Fibroblast of lung (primary cell): ENCODE measurements around the gene FAM222A. TPM values are rescaled to one million over a fixed set of nuclear protein-coding genes. Genes with fewer than 3 reads are reported as not detected.

Experiments
- DNase-seq, 2 donors: peaks; one replicate each; pipeline versions ENCODE4 v3.0.0 to v3.0.0-alpha.2; 2010; ENCODE audit warnings: low read depth in 2 of 2
- H2AFZ ChIP-seq: 2 replicates; pipeline ENCODE4 v1.5.1; 2012; ENCODE audit warnings: low read length, control low read depth, inconsistent platforms
- H3K27ac ChIP-seq: 2 replicates; pipeline ENCODE4 v1.5.1; 2011; ENCODE audit warnings: low read length, control low read depth; ENCODE audit not compliant: insufficient read depth
- H3K27me3 ChIP-seq: 2 replicates; pipeline ENCODE4 v1.5.1; 2011; ENCODE audit warnings: mild to moderate bottlenecking, low read length; ENCODE audit not compliant: control insufficient read depth, insufficient read depth
- H3K36me3 ChIP-seq: 2 replicates; pipeline ENCODE4 v1.5.1; 2011; ENCODE audit warnings: low read length; ENCODE audit not compliant: control insufficient read depth, insufficient read depth
- H3K4me1 ChIP-seq: 2 replicates; pipeline ENCODE4 v1.5.1; 2011; ENCODE audit warnings: low read length; ENCODE audit not compliant: control insufficient read depth, insufficient read depth; ENCODE audit errors: extremely low read depth
- H3K4me2 ChIP-seq: 2 replicates; pipeline ENCODE4 v1.5.1; 2011; ENCODE audit warnings: low read length, control low read depth; ENCODE audit not compliant: insufficient read depth; ENCODE audit errors: extremely low read depth
- H3K4me3 ChIP-seq, 4 experiments: fragments of 200-600 bp in 1 of 4; sonication (generic) in 1 of 4; replicated peaks in 1 of 4; 2 replicates each; pipeline ENCODE4 v1.5.1; 2011 to 2016; ENCODE audit warnings: low read length in 4 of 4, low read depth in 3 of 4, mild to moderate bottlenecking in 3 of 4, control low read depth in 2 of 4, inconsistent platforms in 1 of 4, mixed read lengths in 1 of 4; ENCODE audit not compliant: insufficient read depth in 1 of 4; ENCODE audit errors: control extremely low read depth in 1 of 4
- H3K79me2 ChIP-seq: 2 replicates; pipeline ENCODE4 v1.5.1; 2012; ENCODE audit warnings: mild to moderate bottlenecking, low read length, inconsistent platforms; ENCODE audit not compliant: control insufficient read depth, insufficient read depth
- H3K9ac ChIP-seq: 2 replicates; pipeline ENCODE4 v1.5.1; 2011; ENCODE audit warnings: mild to moderate bottlenecking, low read length, control low read depth; ENCODE audit not compliant: insufficient read depth
- H3K9me3 ChIP-seq: 2 replicates; pipeline ENCODE4 v1.5.1; 2012; ENCODE audit warnings: low read depth, low read length; ENCODE audit not compliant: control insufficient read depth, insufficient read depth
- H4K20me1 ChIP-seq: 2 replicates; pipeline ENCODE4 v1.5.1; 2011; ENCODE audit warnings: low read length; ENCODE audit not compliant: control insufficient read depth, insufficient read depth; ENCODE audit errors: extremely low read depth
- EZH2 ChIP-seq: IDR thresholded peaks from 2 replicates; pipeline ENCODE4 v1.5.1; 2012; ENCODE audit warnings: low read length, control low read depth, mild to moderate bottlenecking; ENCODE audit errors: missing control alignments
- polyA plus RNA-seq, 2 donors: library from polyadenylated mRNA; depleted of rRNA in 1 of 2; stranded (reverse) in 1 of 2; unstranded in 1 of 2; fragments of >200 nt; gene quantifications; 2 replicates each; pipeline ENCODE4 v1.2.1, GENCODE V29; 2011 to 2012; ENCODE audit warnings: missing spikeins in 1 of 2
- total RNA-seq: library from RNA; depleted of rRNA; stranded (reverse); fragments of >200 nt; gene quantifications from 2 replicates; pipeline ENCODE4 v1.2.1, GENCODE V29; 2014
- TF ChIP-seq, protein P1 (sequence below), 2 donors: IDR thresholded peaks in 1 of 2; conservative IDR thresholded peaks in 1 of 2; 1 replicate in 1 of 2; 2 replicates in 1 of 2; pipeline ENCODE4 v1.5.1; 2011 to 2012; ENCODE audit warnings: low read length in 2 of 2, control low read depth in 1 of 2, inconsistent platforms in 1 of 2, low read depth in 1 of 2, mild to moderate bottlenecking in 1 of 2

Gene FAM222A
- total and polyA plus RNA-seq, 2 donors (not counting 1 experiment from before 2014, with no cell fraction given) = 0.05 TPM; not detected in 1

DNA sequence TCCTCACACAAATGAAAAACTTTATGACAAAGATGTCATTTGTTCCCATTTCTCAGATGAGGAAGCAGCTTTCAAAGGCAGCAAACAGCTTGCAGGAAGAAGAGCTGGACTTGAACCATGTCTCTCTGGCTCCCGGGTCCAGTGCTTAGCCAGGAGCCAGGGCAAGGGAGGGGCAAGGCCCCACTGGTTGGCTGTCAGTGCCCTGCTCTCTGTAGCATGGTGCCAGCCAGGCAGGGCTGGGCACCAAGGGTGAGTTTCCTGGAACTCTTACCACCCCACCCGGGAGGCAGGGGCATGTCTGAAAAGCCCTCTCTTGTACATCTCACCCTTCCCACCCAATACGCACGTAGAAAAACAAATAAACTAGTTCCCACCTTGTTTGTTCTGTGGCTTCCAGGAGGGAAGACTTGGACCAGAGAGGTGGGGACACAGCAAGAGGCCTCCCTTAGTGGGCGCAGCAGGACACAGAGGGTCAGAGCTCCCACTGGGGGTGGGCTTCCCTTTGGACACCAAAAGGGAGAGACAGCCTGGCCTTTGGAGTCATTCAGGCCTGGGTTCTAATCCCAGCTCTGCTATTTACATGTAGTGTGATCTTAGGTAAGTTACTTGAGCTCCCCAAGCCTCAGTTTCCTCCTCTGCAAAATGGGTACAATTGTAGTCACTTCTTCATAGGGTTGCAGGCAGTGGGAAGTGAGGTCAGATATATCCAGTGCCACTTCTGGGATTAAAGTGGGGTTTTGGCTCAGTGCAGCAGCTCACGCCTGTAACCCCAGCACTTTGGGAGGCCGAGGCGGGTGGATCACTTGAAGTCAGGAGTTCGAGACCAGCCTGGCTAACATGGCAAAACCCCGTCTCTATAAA is 102.4 kb downstream of the FAM222A start:
- no peak for DNase-seq
- Histone ChIP-seq H3K4me2 (no peak overlapping the region), H3K79me2 (no peaks in the 10 kb centered on the region), H3K9me3 (no peaks in the 10 kb centered on the region), H2AFZ (no peak overlapping the region), H4K20me1 (no peaks in the 10 kb centered on the region), H3K4me3 (no peak overlapping the region), H3K9ac (no peak overlapping the region), H3K4me1 (no peaks in the 10 kb centered on the region), H3K36me3 (no peaks in the 10 kb centered on the region), H3K27ac (no peak overlapping the region), H3K27me3 (peaks cover 2% of the 10 kb centered on the region)
- no peak for TF ChIP-seq EZH2
- TF ChIP-seq, protein P1, sequence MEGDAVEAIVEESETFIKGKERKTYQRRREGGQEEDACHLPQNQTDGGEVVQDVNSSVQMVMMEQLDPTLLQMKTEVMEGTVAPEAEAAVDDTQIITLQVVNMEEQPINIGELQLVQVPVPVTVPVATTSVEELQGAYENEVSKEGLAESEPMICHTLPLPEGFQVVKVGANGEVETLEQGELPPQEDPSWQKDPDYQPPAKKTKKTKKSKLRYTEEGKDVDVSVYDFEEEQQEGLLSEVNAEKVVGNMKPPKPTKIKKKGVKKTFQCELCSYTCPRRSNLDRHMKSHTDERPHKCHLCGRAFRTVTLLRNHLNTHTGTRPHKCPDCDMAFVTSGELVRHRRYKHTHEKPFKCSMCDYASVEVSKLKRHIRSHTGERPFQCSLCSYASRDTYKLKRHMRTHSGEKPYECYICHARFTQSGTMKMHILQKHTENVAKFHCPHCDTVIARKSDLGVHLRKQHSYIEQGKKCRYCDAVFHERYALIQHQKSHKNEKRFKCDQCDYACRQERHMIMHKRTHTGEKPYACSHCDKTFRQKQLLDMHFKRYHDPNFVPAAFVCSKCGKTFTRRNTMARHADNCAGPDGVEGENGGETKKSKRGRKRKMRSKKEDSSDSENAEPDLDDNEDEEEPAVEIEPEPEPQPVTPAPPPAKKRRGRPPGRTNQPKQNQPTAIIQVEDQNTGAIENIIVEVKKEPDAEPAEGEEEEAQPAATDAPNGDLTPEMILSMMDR (conservative IDR thresholded peaks at IDR 0.05 in 1 of 2, IDR thresholded peaks at IDR 0.05 in 1 of 2; ENCODE audit: low read depth in 1 of 2, low read length in 2 of 2) = no peak

DNA sequence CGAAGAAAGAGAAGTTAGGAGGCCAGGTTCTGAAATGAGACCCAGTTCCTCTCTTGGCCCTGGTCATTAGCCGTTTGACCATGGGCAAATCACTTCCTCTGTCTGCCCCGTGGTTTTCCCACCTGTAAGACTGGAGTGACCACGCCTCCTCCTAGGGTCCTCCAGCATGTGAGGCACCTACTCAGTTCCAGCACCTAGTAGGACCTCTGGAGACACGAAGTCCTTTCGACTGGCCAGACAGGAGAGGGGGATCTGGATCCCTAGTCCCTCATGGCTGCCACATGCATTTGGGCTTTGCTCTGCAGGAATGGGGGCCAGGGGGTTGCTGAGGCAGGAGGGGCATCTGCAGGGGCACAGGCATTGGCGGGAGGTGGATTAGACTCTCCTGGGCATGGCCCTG is 103.2 kb downstream of the FAM222A start:
- Histone ChIP-seq H3K79me2 (no peaks in the 10 kb centered on the region), H3K36me3 (no peaks in the 10 kb centered on the region), H3K27me3 (peaks cover 2% of the 10 kb centered on the region), H3K4me2 (no peak overlapping the region), H3K9ac (no peak overlapping the region), H3K4me3 (no peak overlapping the region), H3K4me1 (no peaks in the 10 kb centered on the region), H4K20me1 (no peaks in the 10 kb centered on the region), H3K9me3 (no peaks in the 10 kb centered on the region), H3K27ac (no peak overlapping the region), H2AFZ (no peak overlapping the region)
- TF ChIP-seq, protein P1 (conservative IDR thresholded peaks at IDR 0.05 in 1 of 2, IDR thresholded peaks at IDR 0.05 in 1 of 2; ENCODE audit: low read depth in 1 of 2, low read length in 2 of 2) = no peak
- no peak for TF ChIP-seq EZH2
- no peak for DNase-seq

DNA sequence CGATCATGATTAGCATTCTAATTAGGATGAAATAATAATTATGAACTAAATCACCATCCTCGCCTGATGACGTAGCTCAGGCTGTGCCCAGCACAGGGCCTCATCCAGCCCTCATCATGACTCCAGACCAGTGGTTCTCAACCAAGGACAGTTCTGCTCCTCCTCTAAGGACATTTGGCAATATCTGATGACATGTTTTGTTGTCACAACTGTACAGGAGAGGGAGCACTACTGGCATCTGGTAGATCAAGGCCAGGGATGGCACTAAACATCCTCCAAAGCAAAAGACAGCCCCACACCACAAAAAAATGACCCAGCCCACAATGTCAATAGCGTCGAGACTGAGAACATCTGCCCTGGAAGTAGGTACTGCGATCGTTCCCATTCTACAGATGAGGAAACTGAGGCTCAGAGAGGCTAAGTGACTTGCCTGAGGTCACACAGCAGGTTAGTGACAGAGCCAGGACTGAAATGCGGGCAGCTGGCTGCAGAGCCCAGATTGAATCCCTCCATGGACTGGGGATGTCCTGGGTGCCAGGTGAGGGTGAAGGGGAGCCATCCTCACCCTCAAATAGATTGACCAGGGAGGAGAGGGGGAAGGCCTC is 104.1 kb downstream of the FAM222A start:
- Histone ChIP-seq H3K79me2 (no peaks in the 10 kb centered on the region), H4K20me1 (no peaks in the 10 kb centered on the region), H3K9ac (no peak overlapping the region), H3K4me1 (no peaks in the 10 kb centered on the region), H3K4me2 (no peak overlapping the region), H3K27ac (no peak overlapping the region), H3K9me3 (no peaks in the 10 kb centered on the region), H3K27me3 (peaks cover 2% of the 10 kb centered on the region), H3K36me3 (no peaks in the 10 kb centered on the region), H2AFZ (no peak overlapping the region), H3K4me3 (no peak overlapping the region)
- TF ChIP-seq, protein P1 (conservative IDR thresholded peaks at IDR 0.05 in 1 of 2, IDR thresholded peaks at IDR 0.05 in 1 of 2; ENCODE audit: low read depth in 1 of 2, low read length in 2 of 2) = no peak
- TF ChIP-seq EZH2 = no peak
- DNase-seq = no peak
